Measurements from ENCODE around the gene TMEM179B. TPM values are rescaled to one million over a fixed set of nuclear protein-coding genes. Genes with fewer than 3 reads are reported as not detected.
"Not testable (repeated sequence)": the region's sequence is repeated elsewhere in the genome, so short reads cannot be mapped to it uniquely, and the experiment has no call there.

TMEM179B gene
- total RNA-seq, 6 donors from 2014 or later = 38.8 to 98.2 (median 56.2) TPM

DNA sequence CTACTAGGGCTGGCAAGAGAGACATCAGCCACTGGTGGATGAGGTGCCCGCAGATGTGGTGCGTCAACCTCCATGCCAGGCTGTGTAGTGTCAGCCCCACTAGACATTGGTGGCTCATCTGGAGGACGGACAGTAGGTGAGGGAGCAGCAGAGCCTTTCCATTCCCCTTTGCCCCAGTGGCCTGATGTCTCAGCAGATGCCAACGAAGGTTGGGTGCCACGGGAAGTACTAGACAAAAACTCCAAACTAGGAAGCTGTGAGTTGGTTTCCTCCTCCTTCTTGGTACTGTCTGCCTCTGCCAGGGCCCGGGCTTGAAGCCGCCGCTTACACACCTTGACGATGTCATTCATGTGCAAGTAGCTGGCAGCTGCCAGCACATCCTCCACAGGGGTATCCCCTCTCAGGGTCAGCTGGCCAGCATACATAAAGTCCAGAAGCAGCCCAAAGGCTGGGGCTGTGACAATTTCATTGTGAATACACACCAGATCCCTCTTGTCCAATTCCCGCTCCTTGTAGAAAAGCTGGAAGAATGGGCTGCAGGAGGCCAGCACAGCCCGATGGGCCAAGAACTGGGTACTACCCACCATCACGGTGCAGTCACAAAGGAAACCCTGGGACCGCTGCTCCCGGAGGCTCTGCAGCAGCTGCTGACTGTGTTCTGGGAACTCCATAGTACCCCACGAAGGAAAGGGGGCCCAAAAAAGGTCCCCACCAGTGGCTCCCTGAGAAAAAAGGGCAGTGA, 34.0 kb upstream of the TMEM179B start:
- ATAC-seq (ENCODE audit: low FRiP score in 2 of 2) (no peak), DNase-seq (no peak)
- no peaks in the 10 kb centered on the region for H3K27me3 ChIP-seq
- 74 to 88% methylated on average over 9 to 15 of the region's 15 CpGs for whole genome bisulfite sequencing, 2 donors
- peak overlapping the region; percentile 85 to 91 (median 89) for H3K27ac ChIP-seq
- peak overlapping the region; percentile 18 to 68 (median 58) for H3K4me3 ChIP-seq
- H3K9me3 ChIP-seq = no peaks in the 10 kb centered on the region
- H3K36me3 ChIP-seq = peaks cover 0 to 17% (median 4%) of the 10 kb centered on the region in 4 donors
- TF ChIP-seq POLR2AphosphoS5 (IDR thresholded peaks at IDR 0.05) = no peak
- H3K4me1 ChIP-seq = peaks cover 16 to 30% (median 22%) of the 10 kb centered on the region in 4 donors

GRCh38 chr11:62753736-62754603, 33.2 kb upstream of the TMEM179B start, which contains the start of gene ZBTB3:
TSS of gene ZBTB3 (minus strand) at chr11:62754160. CDS start at chr11:62753664, 496 bp downstream.
- DNase-seq (peak; percentile 91 to 99), ATAC-seq (ENCODE audit: low FRiP score in 2 of 2) (peak; percentile 99 to 100)
- Histone ChIP-seq H3K4me3 (peak within 1 kb of the TSS; percentile 18 to 68 (median 58)), H3K4me1 (peaks cover 16 to 30% (median 22%) of the 10 kb centered on the region in 4 donors), H3K27me3 (no peaks in the 10 kb centered on the region), H3K36me3 (peaks cover 0 to 16% (median 4%) of the 10 kb centered on the region in 4 donors), H3K9me3 (no peaks in the 10 kb centered on the region), H3K27ac (peak within 1 kb of the TSS; percentile 85 to 91 (median 89))
- 0 to 1% methylated on average over 41 to 47 of the region's 47 CpGs for WGBS, 2 donors
- TF ChIP-seq POLR2AphosphoS5 (IDR thresholded peaks at IDR 0.05) = peak; percentile 83 to 97
- TF ChIP-seq EP300 (IDR thresholded peaks at IDR 0.05) = no peak
- TF ChIP-seq CTCF (IDR thresholded peaks at IDR 0.05) = peak in 3 of 6 experiments; percentile 4 to 53 (median 16)
- TF ChIP-seq POLR2A (IDR thresholded peaks at IDR 0.05) = peak in 2 of 4 donors; percentile 77 to 91

GRCh38 chr11:62755086-62755615, 32.1 kb upstream of the TMEM179B start:
- peaks cover 0 to 12% (median 4%) of the 10 kb centered on the region in 4 donors for H3K36me3 ChIP-seq
- ATAC-seq (ENCODE audit: low FRiP score in 2 of 2) (no peak), DNase-seq (no peak)
- peaks cover 16 to 30% (median 22%) of the 10 kb centered on the region in 4 donors for H3K4me1 ChIP-seq
- H3K27me3 ChIP-seq = no peaks in the 10 kb centered on the region
- no peak overlapping the region for H3K4me3 ChIP-seq
- no peaks in the 10 kb centered on the region for H3K9me3 ChIP-seq
- no peak overlapping the region for H3K27ac ChIP-seq
- WGBS, 2 donors = 78 to 84% methylated on average over 10 of the region's 10 CpGs
- TF ChIP-seq POLR2A (IDR thresholded peaks at IDR 0.05) (no peak), CTCF (IDR thresholded peaks at IDR 0.05) (no peak), POLR2AphosphoS5 (IDR thresholded peaks at IDR 0.05) (no peak), EP300 (IDR thresholded peaks at IDR 0.05) (no peak)

- Histone ChIP-seq H3K9me3 (no peaks in the 10 kb centered on the region), H3K27ac (no peak overlapping the region), H3K4me1 (peaks cover 19 to 31% (median 21%) of the 10 kb centered on the region in 4 donors), H3K4me3 (no peak overlapping the region), H3K27me3 (no peaks in the 10 kb centered on the region), H3K36me3 (no peaks in the 10 kb centered on the region)
- TF ChIP-seq CTCF (IDR thresholded peaks at IDR 0.05) (no peak), EP300 (IDR thresholded peaks at IDR 0.05) (no peak), POLR2AphosphoS5 (IDR thresholded peaks at IDR 0.05) (no peak), POLR2A (IDR thresholded peaks at IDR 0.05) (no peak)
- WGBS, 2 donors = 65 to 66% methylated on average over 9 of the region's 9 CpGs
- no peak for DNase-seq
- no peak for ATAC-seq (ENCODE audit: low FRiP score in 2 of 2)
Measured at GRCh38 chr11:62757846-62758788, 29.1 kb upstream of the TMEM179B start.

- ATAC-seq (ENCODE audit: low FRiP score in 2 of 2); H3K36me3 ChIP-seq; H3K9me3 ChIP-seq; H3K27me3 ChIP-seq; DNase-seq: not testable (repeated sequence)
- H3K27ac ChIP-seq = peak overlapping the region; percentile 85 to 92 (median 86)
- H3K4me1 ChIP-seq = peaks cover 11 to 20% (median 12%) of the 10 kb centered on the region in 4 donors
- WGBS, 2 donors = 32 to 34% methylated on average over 9 of the region's 9 CpGs
- H3K4me3 ChIP-seq = peak overlapping the region in 3 of 4 donors; percentile 61 to 88 (median 65)
Measured at GRCh38 chr11:62760867-62761227, 26.4 kb upstream of the TMEM179B start.

All from upper lobe of left lung (tissue), 6 donors.